ENCODE data around the gene HIF3A. TPM values are rescaled to one million over a fixed set of nuclear protein-coding genes. Genes with fewer than 3 reads are reported as not detected.

HIF3A gene
- total RNA-seq, 1 donor from 2014 or later = 54.6 TPM

GRCh38 chr19:46326608-46327007, 29.8 kb downstream of the HIF3A start:
- no peak for DNase-seq (ENCODE audit: low read depth in 2 of 2)

DNA sequence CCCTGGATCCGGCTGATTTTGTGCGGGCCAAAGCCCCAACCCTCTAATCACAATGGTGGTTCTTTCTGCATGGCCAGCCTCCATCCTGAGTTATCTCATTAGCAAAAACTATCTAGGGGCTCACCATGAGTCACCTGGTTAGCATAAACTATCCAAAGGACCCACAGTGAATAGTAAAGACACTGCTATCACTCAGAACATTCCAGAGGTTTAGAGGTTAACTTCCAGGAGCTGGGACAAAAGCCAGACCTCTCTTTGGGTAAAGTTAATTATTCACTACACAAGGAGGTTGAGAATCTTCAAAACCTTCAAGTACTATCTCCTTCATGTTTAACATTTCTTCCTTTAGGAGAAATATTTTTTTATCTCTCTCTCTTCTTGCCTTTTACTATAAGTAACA, 31.2 kb downstream of the HIF3A start:
- DNase-seq (ENCODE audit: low read depth in 2 of 2) = no peak

DNA sequence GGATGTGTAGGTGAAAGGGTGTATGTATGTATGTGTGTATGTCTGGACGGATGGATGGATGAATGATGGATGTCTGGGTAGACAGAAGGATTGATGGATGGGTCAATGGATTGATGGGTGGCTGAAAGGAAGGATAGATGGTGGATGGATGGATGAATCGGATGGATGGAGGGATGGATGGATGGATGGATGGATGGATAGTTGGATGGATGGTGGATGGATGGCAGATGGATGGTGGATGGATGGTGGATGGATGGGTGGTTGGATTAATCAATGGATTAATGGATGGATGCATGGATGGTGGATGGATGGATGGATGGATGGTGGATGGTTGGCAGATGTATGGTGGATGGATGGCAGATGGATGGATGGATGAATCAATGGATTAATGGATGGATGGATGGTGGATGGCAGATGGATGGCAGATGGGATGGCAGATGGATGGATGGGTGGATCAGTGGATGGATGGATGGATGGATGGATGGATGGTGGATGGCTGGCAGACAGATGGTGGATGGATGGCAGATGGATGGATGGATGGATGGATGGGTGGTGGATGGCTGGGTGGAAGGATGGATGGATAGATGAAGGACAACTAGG, 33.6 kb downstream of the HIF3A start:
- no peak for DNase-seq (ENCODE audit: low read depth in 2 of 2)

GRCh38 chr19:46337487-46337886, 40.6 kb downstream of the HIF3A start:
- DNase-seq (ENCODE audit: low read depth in 2 of 2) = no peak

GRCh38 chr19:46339446-46339845, 42.6 kb downstream of the HIF3A start:
- no peak for DNase-seq (ENCODE audit: low read depth in 2 of 2)

GRCh38 chr19:46340051-46340659, 43.3 kb downstream of the HIF3A start:
- no peak for DNase-seq (ENCODE audit: low read depth in 2 of 2)

DNA sequence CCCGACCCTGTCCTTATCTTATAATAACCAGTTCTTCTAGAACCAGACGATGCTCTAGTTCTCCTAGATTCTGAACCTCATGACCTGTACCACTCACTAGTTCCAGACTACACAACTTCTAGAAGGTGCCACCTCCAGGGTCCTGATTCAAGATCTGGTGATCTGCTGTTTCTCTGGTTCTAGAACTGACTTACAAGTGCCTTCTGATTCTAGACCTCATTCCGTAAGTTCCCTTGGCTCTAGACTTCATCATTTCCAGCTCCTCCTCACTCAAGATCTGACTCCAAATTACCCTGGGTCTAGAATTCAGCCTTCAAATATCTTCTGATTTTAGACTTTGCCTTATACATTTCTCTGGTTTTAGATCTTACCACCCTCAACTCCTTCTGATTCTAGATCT, 45.1 kb downstream of the HIF3A start:
- DNase-seq (ENCODE audit: low read depth in 2 of 2) = no peak

DNA sequence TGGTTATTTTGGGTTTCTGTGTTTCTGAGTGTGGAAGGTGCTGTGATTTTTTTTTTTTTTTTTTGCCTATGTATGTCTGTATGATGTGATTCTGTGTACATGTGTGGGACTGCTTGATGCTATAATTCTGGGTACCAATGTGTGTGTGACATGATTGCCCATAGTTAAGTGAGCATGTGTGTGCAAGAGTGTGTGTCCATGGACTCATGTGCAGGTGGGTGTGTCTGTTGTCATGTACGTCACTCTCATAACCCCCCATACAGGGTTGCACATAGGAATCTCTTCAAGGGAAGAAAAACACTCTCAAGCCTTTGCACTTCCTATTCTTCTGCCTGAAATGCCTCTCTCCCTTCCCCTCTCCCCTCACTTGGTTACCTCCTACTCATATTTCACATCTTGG, 47.5 kb downstream of the HIF3A start:
- DNase-seq (ENCODE audit: low read depth in 2 of 2) = no peak

DNA sequence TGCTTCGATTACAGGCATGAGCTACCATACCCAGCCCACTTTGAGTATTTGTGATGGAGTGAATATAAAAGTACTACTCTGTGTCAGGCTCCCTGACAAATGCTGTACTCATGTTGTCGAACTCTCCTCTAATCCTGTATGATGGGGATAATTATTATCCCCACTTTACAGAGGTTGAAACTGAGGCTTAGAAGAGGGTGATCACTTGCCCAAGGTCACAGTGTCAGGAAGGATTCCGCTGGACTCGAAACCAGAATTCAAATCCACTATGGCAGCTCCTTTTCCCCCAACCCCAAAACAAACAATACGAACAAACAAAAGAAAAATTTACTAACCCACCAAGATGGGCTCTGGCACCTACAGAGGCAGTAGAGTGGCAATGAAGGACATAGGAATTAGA, 48.3 kb downstream of the HIF3A start:
- no peak for DNase-seq (ENCODE audit: low read depth in 2 of 2)

- peak; percentile 96 for DNase-seq (ENCODE audit: low read depth in 2 of 2)
Observed at GRCh38 chr19:46346821-46347571, 50.2 kb downstream of the HIF3A start, which contains the start of gene PPP5C. PPP5C (plus strand) TSS chr19:46347087; CDS start chr19:46347097, 10 bp downstream.

DNA sequence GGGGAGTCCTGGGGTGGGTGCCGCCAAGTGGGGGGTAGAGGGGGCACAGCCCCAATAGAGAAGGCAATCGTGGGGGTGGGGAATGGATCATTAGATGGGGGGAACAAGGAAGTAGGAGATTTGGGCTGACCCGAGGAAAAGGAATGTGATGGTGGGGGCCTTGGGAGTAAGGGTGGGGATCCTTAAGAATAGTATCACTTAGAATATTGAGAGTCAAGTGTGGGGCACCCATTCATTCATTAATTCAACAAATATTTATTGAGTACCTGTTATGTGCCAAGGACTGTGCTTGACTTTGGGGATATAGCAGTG, 50.7 kb downstream of the HIF3A start:
- no peak for DNase-seq (ENCODE audit: low read depth in 2 of 2)

DNA sequence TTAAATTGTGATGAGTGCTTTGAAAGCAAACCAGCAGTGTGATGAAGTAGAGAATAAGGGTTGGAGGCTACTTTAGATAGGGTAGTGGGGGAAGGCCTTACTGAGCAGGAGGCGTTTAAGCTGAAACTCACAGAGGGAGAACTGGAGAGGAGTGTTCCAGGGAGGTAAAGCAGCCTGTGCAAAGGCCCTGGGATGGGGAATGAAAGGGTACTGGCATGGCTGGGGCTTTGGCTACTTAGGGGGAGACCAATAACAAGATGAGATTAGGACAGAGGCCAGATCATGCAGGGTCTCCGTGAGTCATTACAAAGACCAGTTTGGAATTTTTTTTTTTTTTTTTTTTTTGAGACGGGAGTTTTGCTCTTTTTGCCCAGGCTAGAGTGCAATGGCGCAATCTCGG, 51.1 kb downstream of the HIF3A start:
- no peak for DNase-seq (ENCODE audit: low read depth in 2 of 2)

GRCh38 chr19:46349311-46349993, 52.6 kb downstream of the HIF3A start:
- DNase-seq (ENCODE audit: low read depth in 2 of 2) = no peak

GRCh38 chr19:46350029-46350757, 53.4 kb downstream of the HIF3A start:
- DNase-seq (ENCODE audit: low read depth in 2 of 2) = no peak

DNA sequence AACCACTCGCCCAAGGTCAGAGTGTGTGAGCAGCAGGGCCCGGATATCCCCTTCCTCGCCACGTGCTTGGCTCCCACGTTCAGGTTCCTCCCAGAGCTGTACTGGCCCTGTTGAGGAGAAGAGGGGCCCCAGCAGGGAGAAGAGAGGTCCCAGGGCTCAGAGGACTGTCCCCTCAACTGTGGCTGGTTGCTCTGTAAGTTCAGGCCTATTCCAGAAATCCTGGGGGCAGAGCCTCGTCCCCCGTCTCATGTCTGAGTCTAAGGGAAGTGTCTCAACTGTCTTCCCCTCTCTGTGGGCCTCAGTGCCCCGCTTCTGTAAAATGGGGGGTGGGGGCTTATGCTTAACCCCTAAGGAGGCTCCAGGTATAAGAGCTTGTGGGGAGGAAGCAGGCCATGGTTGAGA, 53.9 kb downstream of the HIF3A start:
- peak; percentile 60 to 80 for DNase-seq (ENCODE audit: low read depth in 2 of 2)

DNA sequence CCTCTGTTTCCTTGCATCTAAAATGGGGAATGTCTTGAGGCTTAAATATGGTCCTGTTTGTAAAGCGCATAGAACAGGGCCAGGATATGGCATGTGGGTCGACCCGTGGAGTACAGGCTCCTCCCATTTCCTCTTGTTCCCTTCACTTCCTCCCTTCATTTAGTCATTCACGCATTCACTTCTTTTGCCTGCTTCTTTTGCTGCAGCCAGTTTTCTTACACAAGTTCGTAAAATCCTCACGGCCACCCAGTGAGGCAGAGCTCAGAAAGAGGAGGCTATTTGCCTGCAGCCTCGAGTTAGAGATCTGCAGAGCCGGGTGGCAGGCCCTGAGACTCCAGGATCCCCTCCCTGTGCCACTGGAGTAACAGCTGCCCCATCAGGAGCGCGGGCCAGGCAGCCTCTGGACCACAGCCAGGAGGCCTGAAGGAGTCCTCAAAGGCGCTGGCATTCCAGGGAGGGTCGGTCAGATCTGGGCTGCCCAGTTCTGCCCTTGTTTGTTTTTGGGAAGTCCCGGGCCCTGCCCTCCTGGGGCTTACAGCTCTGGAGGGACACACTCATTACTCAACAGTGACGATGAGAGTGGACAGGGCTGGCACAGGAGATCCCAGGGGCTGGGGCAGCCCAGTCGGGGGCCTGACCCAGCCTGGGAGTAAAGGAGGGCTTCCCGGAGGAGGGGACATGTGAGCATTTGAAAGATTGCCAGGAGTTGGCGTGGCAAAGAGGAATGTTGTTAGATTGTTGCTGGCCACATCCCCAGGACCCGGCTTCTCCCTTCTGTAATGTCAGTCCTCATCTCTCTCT, 54.6 kb downstream of the HIF3A start:
- peak; percentile 55 to 83 for DNase-seq (ENCODE audit: low read depth in 2 of 2)

DNA sequence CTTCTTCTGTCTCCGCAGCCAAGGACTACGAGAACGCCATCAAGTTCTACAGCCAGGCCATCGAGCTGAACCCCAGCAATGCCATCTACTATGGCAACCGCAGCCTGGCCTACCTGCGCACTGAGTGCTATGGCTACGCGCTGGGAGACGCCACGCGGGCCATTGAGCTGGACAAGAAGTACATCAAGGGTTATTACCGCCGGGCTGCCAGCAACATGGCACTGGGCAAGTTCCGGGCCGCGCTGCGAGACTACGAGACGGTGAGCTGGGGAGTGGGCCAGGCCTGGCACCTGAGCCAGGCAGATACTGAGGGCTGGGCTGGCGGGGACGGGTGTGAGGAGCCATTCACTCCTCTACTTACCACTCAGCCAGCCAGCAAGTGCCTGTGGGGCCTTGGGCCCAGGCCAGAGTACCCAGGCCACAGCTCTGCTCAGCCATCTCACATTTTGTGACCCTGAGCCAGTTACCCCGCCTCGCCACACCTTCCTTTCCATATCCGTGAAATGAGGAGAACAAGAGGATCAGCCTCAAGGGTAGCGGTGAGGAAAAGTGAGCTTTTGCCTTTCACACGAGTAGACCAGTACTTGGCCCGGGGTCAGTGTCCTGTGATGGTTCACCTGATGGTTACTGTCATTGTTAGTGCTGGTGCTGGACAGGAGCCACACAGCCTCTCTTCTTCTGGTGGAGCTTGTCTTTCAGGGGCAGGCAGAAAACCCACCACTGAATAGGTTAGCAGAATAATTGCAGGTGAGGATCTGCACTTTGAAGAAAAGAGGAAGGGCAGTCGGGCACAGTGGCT, 57.1 kb downstream of the HIF3A start:
- no peak for DNase-seq (ENCODE audit: low read depth in 2 of 2)

- DNase-seq (ENCODE audit: low read depth in 2 of 2) = no peak
Observed at GRCh38 chr19:46355234-46356148, 58.6 kb downstream of the HIF3A start.
